K562 (cell line): ENCODE measurements around the gene GRIN2D. TPM values are rescaled to one million over a fixed set of nuclear protein-coding genes. Genes with fewer than 3 reads are reported as not detected.

Source experiments
- EP400 ChIP-seq: fragments of 450-650 bp; IDR thresholded peaks from 2 replicates; pipeline ENCODE4 v1.6.1; 2017; ENCODE audit warnings: antibody characterized with exemption, mild to moderate bottlenecking, moderate library complexity
- GATA2 ChIP-seq: sonication (generic); formaldehyde crosslinking; IDR thresholded peaks from 2 replicates; pipeline ENCODE4 v1.4.0; 2020; ENCODE audit warnings: mild to moderate bottlenecking, missing genetic modification reagents
- IRF2 ChIP-seq: sonication (generic); formaldehyde crosslinking; IDR thresholded peaks from 2 replicates; pipeline ENCODE4 v1.8.1; 2022; ENCODE audit warnings: mild to moderate bottlenecking, missing genetic modification reagents
- IRF9 ChIP-seq: fragments of 450-650 bp; IDR thresholded peaks from 2 replicates; pipeline ENCODE4 v1.6.1; 2016; ENCODE audit warnings: missing biosample characterization, missing genetic modification characterization
- KHSRP ChIP-seq: fragments of 450-650 bp; IDR thresholded peaks from 2 replicates; pipeline ENCODE4 v1.6.1; 2017
- MCM5 ChIP-seq: fragments of 450-650 bp; IDR thresholded peaks from 2 replicates; pipeline ENCODE4 v1.6.1; 2016; ENCODE audit warnings: low read depth
- NEUROD1 ChIP-seq: fragments of 150-350 bp; IDR thresholded peaks from 2 replicates; pipeline ENCODE4 v1.6.1; 2014; ENCODE audit warnings: borderline replicate concordance, low read length, low read depth; ENCODE audit not compliant: partially characterized antibody
- PURB ChIP-seq: sonication (generic); formaldehyde crosslinking; IDR thresholded peaks from 2 replicates; pipeline ENCODE4 v1.9.0; 2021; ENCODE audit warnings: low read depth, mild to moderate bottlenecking, missing genetic modification reagents
- PYGO2 ChIP-seq: fragments of 450-650 bp; IDR thresholded peaks from 2 replicates; pipeline ENCODE4 v1.6.1; 2016; ENCODE audit warnings: mild to moderate bottlenecking, missing genetic modification characterization, moderate library complexity, missing compliant biosample characterization
- RBM25 ChIP-seq: fragments of 200-400 bp; formaldehyde crosslinking; IDR thresholded peaks from 2 replicates; pipeline ENCODE4 v1.6.1; 2018; ENCODE audit warnings: low read length, low read depth, moderate library complexity; ENCODE audit not compliant: severe bottlenecking
- SAP30 ChIP-seq: fragments of 200-600 bp; sonication (generic); IDR thresholded peaks from 2 replicates; pipeline ENCODE4 v1.6.1; 2012; ENCODE audit warnings: borderline replicate concordance, low read depth, mild to moderate bottlenecking, moderate library complexity, low read length, control low read depth, inconsistent platforms; ENCODE audit not compliant: insufficient read depth, poor library complexity, severe bottlenecking
- SP1 ChIP-seq: sonication (generic); formaldehyde crosslinking; IDR thresholded peaks from 2 replicates; pipeline ENCODE4 v1.8.1; 2022; ENCODE audit warnings: mild to moderate bottlenecking, missing genetic modification reagents
- TAF7 ChIP-seq: fragments of 450-650 bp; IDR thresholded peaks from 2 replicates; pipeline ENCODE4 v1.6.1; 2016; ENCODE audit warnings: missing genetic modification characterization, missing compliant biosample characterization
- TCF7L2 ChIP-seq: fragments of 150-350 bp; IDR thresholded peaks from 2 replicates; pipeline ENCODE4 v1.6.1; 2016; ENCODE audit warnings: low read depth, mild to moderate bottlenecking, low read length, moderate library complexity
- TEAD4 ChIP-seq, 2 experiments: sonication (generic) in 1 of 2; formaldehyde crosslinking in 1 of 2; IDR thresholded peaks; 2 replicates each; pipeline versions ENCODE4 v1.6.1 to v1.8.0; 2012 to 2022; ENCODE audit warnings: borderline replicate concordance in 1 of 2, inconsistent platforms in 1 of 2, low read length in 1 of 2, mild to moderate bottlenecking in 1 of 2, missing genetic modification reagents in 1 of 2
- XRCC4 ChIP-seq: IDR thresholded peaks from one replicate; pipeline ENCODE4 v1.6.1; 2011; ENCODE audit not compliant: insufficient read depth, insufficient read length; ENCODE audit errors: extremely low read depth
- ZKSCAN1 ChIP-seq: fragments of 150-350 bp; IDR thresholded peaks from 2 replicates; pipeline ENCODE4 v1.6.1; 2016; ENCODE audit warnings: low read depth, low read length
- ZNF134 ChIP-seq: fragments of 250-450 bp; sonication (Bioruptor Pico); conservative IDR thresholded peaks from 2 replicates; pipeline ENCODE4 v1.4.0; 2020
- ZNF140 ChIP-seq: fragments of 250-450 bp; sonication (Bioruptor Pico); IDR thresholded peaks from 2 replicates; pipeline ENCODE4 v1.8.0; 2021; ENCODE audit warnings: moderate library complexity, mild to moderate bottlenecking, inconsistent platforms
- ZNF561 ChIP-seq: fragments of 450-650 bp; formaldehyde crosslinking; conservative IDR thresholded peaks from 2 replicates; pipeline ENCODE4 v1.4.0; 2020; ENCODE audit warnings: mild to moderate bottlenecking, moderate library complexity
- ZNF589 ChIP-seq: fragments of 200-800 bp; sonication (Bioruptor generic); IDR thresholded peaks from 2 replicates; pipeline ENCODE4 v1.6.1; 2016; ENCODE audit warnings: low read depth, missing genetic modification characterization, missing compliant biosample characterization
- ZNF75A ChIP-seq: fragments of 450-650 bp; formaldehyde crosslinking; IDR thresholded peaks from 2 replicates; pipeline ENCODE4 v1.4.0; 2020; ENCODE audit warnings: mild to moderate bottlenecking
- ZNF76 ChIP-seq: fragments of 250-450 bp; sonication (Bioruptor Pico); IDR thresholded peaks from 2 replicates; pipeline ENCODE4 v1.4.0; 2020; ENCODE audit warnings: mild to moderate bottlenecking, moderate library complexity, borderline replicate concordance
- polyA plus RNA-seq, 8 experiments: library from polyadenylated mRNA; depleted of rRNA in 4 of 8; stranded (reverse) in 5 of 8; unstranded in 3 of 8; fragments of >200 nt; fragmentation: Nextera tagmentation in 2 of 8; fragmentation: Illumina TruSeq in 1 of 8; extraction: Ambion mirVana in 2 of 8; extraction: Trizol in 1 of 8; gene quantifications; 2 replicates each; pipeline versions ENCODE4 v1.2.1 to v1.2.3, GENCODE V29; 2011 to 2014; ENCODE audit warnings: inconsistent platforms in 1 of 8, missing spikeins in 1 of 8
- total RNA-seq, 7 experiments: library from RNA; depleted of rRNA in 6 of 7; stranded (reverse); fragments of >200 nt in 6 of 7; fragmentation: Illumina TruSeq in 2 of 7; extraction: Trizol in 2 of 7; gene quantifications; 2 replicates each; pipeline versions ENCODE4 v1.2.1 to v1.2.3, GENCODE V29; 2011 to 2021; ENCODE audit warnings: low replicate concordance in 1 of 7
- TF ChIP-seq, protein P1 (sequence below): sonication (generic); formaldehyde crosslinking; IDR thresholded peaks from 2 replicates; pipeline ENCODE4 v1.8.0; 2022; ENCODE audit warnings: missing genetic modification reagents, mild to moderate bottlenecking, borderline replicate concordance
- TF ChIP-seq, protein P2 (sequence below), 2 experiments: IDR thresholded peaks; 2 replicates each; pipeline ENCODE4 v1.6.1; 2011; ENCODE audit warnings: borderline replicate concordance in 1 of 2, control low read depth in 1 of 2, low read depth in 1 of 2, low read length in 1 of 2, mild to moderate bottlenecking in 1 of 2, mixed read lengths in 1 of 2, moderate library complexity in 1 of 2; ENCODE audit not compliant: insufficient read depth in 1 of 2, insufficient read length in 1 of 2, poor library complexity in 1 of 2, severe bottlenecking in 1 of 2; ENCODE audit errors: extremely low read depth in 1 of 2

Gene GRIN2D
- total and polyA plus RNA-seq, 9 of the 15 experiments (the other 6 are each of a cell fraction or from before 2014, with no cell fraction given) = 0.32 to 31.5 (median 1.8) TPM

- TF ChIP-seq RBM25 = no peak
- TF ChIP-seq TEAD4 (IDR thresholded peaks at IDR 0.05; ENCODE audit: low read length) = 0 out of 2 replicates have a peak, but pooled peaks have one; percentile 22
- TF ChIP-seq TEAD4 (CRISPR knock-in tag; IDR thresholded peaks at IDR 0.05; ENCODE audit: borderline replicate concordance) = no peak
- TF ChIP-seq MCM5 = no peak
- no peak for TF ChIP-seq ZNF140 (CRISPR knock-in tag)
- TF ChIP-seq, protein P1, sequence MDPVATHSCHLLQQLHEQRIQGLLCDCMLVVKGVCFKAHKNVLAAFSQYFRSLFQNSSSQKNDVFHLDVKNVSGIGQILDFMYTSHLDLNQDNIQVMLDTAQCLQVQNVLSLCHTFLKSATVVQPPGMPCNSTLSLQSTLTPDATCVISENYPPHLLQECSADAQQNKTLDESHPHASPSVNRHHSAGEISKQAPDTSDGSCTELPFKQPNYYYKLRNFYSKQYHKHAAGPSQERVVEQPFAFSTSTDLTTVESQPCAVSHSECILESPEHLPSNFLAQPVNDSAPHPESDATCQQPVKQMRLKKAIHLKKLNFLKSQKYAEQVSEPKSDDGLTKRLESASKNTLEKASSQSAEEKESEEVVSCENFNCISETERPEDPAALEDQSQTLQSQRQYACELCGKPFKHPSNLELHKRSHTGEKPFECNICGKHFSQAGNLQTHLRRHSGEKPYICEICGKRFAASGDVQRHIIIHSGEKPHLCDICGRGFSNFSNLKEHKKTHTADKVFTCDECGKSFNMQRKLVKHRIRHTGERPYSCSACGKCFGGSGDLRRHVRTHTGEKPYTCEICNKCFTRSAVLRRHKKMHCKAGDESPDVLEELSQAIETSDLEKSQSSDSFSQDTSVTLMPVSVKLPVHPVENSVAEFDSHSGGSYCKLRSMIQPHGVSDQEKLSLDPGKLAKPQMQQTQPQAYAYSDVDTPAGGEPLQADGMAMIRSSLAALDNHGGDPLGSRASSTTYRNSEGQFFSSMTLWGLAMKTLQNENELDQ (CRISPR knock-in tag) = no peak
- no peak for TF ChIP-seq ZNF589
- no peak for TF ChIP-seq NEUROD1
- TF ChIP-seq, protein P2, sequence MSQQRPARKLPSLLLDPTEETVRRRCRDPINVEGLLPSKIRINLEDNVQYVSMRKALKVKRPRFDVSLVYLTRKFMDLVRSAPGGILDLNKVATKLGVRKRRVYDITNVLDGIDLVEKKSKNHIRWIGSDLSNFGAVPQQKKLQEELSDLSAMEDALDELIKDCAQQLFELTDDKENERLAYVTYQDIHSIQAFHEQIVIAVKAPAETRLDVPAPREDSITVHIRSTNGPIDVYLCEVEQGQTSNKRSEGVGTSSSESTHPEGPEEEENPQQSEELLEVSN (IDR thresholded peaks at IDR 0.05; ENCODE audit: borderline replicate concordance in 1 of 2, extremely low read depth in 1 of 2, insufficient read depth in 1 of 2, insufficient read length in 1 of 2, low read depth in 1 of 2, low read length in 1 of 2, poor library complexity in 1 of 2, severe bottlenecking in 1 of 2) = no peak
- no peak for TF ChIP-seq ZKSCAN1
- TF ChIP-seq ZNF75A = no peak
- no peak for TF ChIP-seq TCF7L2
- TF ChIP-seq SAP30 = no peak
- TF ChIP-seq PURB (CRISPR knock-in tag) = no peak
- no peak for TF ChIP-seq PYGO2 (tag)
- no peak for TF ChIP-seq GATA2 (CRISPR knock-in tag)
- TF ChIP-seq ZNF134 (CRISPR knock-in tag) = no peak
- no peak for TF ChIP-seq KHSRP
- no peak for TF ChIP-seq IRF9 (tag)
- 0 out of 2 replicates have a peak, but pooled peaks have one; percentile 11 for TF ChIP-seq SP1
- TF ChIP-seq ZNF561 = no peak
- no peak for TF ChIP-seq TAF7 (tag)
- no peak for TF ChIP-seq ZNF76
- peak; percentile 54 for TF ChIP-seq EP400
- TF ChIP-seq IRF2 (CRISPR knock-in tag) = no peak
- TF ChIP-seq XRCC4 = no peak
Measured at GRCh38 chr19:48424694-48425219, 31.3 kb downstream of the GRIN2D start (continued).
